ENCODE measurements around the gene SNAI3.

- no peak for TF ChIP-seq TAF1 (IDR thresholded peaks at IDR 0.05; ENCODE audit: borderline replicate concordance, insufficient read depth, low read length)
- no peak for TF ChIP-seq POLR2AphosphoS5 (IDR thresholded peaks at IDR 0.05; ENCODE audit: low read depth, low read length)
- no peak for TF ChIP-seq REST (IDR thresholded peaks at IDR 0.05; ENCODE audit: insufficient read depth in 1 of 2, low read depth in 2 of 2, low read length in 2 of 2)
These were observed 7.3 kb upstream of the SNAI3 start for GRCh38 chr16:88693420-88694177.

All from PFSK-1 (cell line).